Measurements from ENCODE around the gene MROH2A. TPM values are rescaled to one million over a fixed set of nuclear protein-coding genes. Genes with fewer than 3 reads are reported as not detected.

MROH2A gene
- total RNA-seq, 1 donor from 2014 or later = not detected

GRCh38 chr2:233800208-233800607 is 22.1 kb downstream of the MROH2A start:
- TF ChIP-seq CTCF (IDR thresholded peaks at IDR 0.05; ENCODE audit: partially characterized antibody, unreplicated experiment) = no peak
- H3K27ac Mint-ChIP-seq (ENCODE audit: unreplicated experiment) = no peak overlapping the region
- peaks cover 3% of the 10 kb centered on the region for H3K4me1 Mint-ChIP-seq (ENCODE audit: low read depth, unreplicated experiment)
- peaks cover 4% of the 10 kb centered on the region for H3K27me3 Mint-ChIP-seq (ENCODE audit: unreplicated experiment)
- DNase-seq = no peak
- no peak overlapping the region for H3K4me3 Mint-ChIP-seq (ENCODE audit: unreplicated experiment)
- H3K36me3 Mint-ChIP-seq (ENCODE audit: unreplicated experiment) = no peaks in the 10 kb centered on the region
- peaks cover 4% of the 10 kb centered on the region for H3K9me3 Mint-ChIP-seq (ENCODE audit: unreplicated experiment)

- Mint-ChIP-seq H3K9me3 (ENCODE audit: unreplicated experiment) (peaks cover 4% of the 10 kb centered on the region), H3K27me3 (ENCODE audit: unreplicated experiment) (peaks cover 4% of the 10 kb centered on the region), H3K4me3 (ENCODE audit: unreplicated experiment) (no peak overlapping the region), H3K4me1 (ENCODE audit: low read depth, unreplicated experiment) (peaks cover 3% of the 10 kb centered on the region), H3K27ac (ENCODE audit: unreplicated experiment) (no peak overlapping the region), H3K36me3 (ENCODE audit: unreplicated experiment) (no peaks in the 10 kb centered on the region)
- DNase-seq = no peak
- TF ChIP-seq CTCF (IDR thresholded peaks at IDR 0.05; ENCODE audit: partially characterized antibody, unreplicated experiment) = no peak
Observed at GRCh38 chr2:233801357-233802131, 23.4 kb downstream of the MROH2A start.

GRCh38 chr2:233802132-233802815 is 24.1 kb downstream of the MROH2A start:
- Mint-ChIP-seq H3K4me1 (ENCODE audit: low read depth, unreplicated experiment) (peaks cover 3% of the 10 kb centered on the region), H3K27ac (ENCODE audit: unreplicated experiment) (no peak overlapping the region), H3K36me3 (ENCODE audit: unreplicated experiment) (no peaks in the 10 kb centered on the region), H3K27me3 (ENCODE audit: unreplicated experiment) (peaks cover 4% of the 10 kb centered on the region), H3K9me3 (ENCODE audit: unreplicated experiment) (peaks cover 4% of the 10 kb centered on the region), H3K4me3 (ENCODE audit: unreplicated experiment) (no peak overlapping the region)
- DNase-seq = no peak
- TF ChIP-seq CTCF (IDR thresholded peaks at IDR 0.05; ENCODE audit: partially characterized antibody, unreplicated experiment) = no peak

GRCh38 chr2:233803292-233803911 is 25.3 kb downstream of the MROH2A start:
- H3K27ac Mint-ChIP-seq (ENCODE audit: unreplicated experiment) = no peak overlapping the region
- no peak overlapping the region for H3K4me3 Mint-ChIP-seq (ENCODE audit: unreplicated experiment)
- peaks cover 4% of the 10 kb centered on the region for H3K27me3 Mint-ChIP-seq (ENCODE audit: unreplicated experiment)
- H3K9me3 Mint-ChIP-seq (ENCODE audit: unreplicated experiment) = peaks cover 2% of the 10 kb centered on the region
- H3K4me1 Mint-ChIP-seq (ENCODE audit: low read depth, unreplicated experiment) = peaks cover 3% of the 10 kb centered on the region
- no peaks in the 10 kb centered on the region for H3K36me3 Mint-ChIP-seq (ENCODE audit: unreplicated experiment)
- TF ChIP-seq CTCF (IDR thresholded peaks at IDR 0.05; ENCODE audit: partially characterized antibody, unreplicated experiment) = no peak
- no peak for DNase-seq

Data from glutamatergic neuron (in vitro differentiated cells).